ENCODE results near the gene CCDC174.

The CCDC174 gene

GRCh38 chr3:14684447-14684846 lies 32.9 kb downstream of the CCDC174 start:
- no peak overlapping the region for H2BK5ac ChIP-seq (ENCODE audit: low read depth, low read length, poor library complexity)
- peaks cover 4% of the 10 kb centered on the region for H3K9me3 ChIP-seq (ENCODE audit: insufficient read depth, low read depth, low read length)
- no peak overlapping the region for H3K27ac ChIP-seq (ENCODE audit: low read depth, low read length)
- no peak overlapping the region for H3K9ac ChIP-seq (ENCODE audit: low read length)
- no peaks in the 10 kb centered on the region for H3K79me1 ChIP-seq (ENCODE audit: low read length)
- H3K27me3 ChIP-seq (ENCODE audit: insufficient read depth, low read length), result no peaks in the 10 kb centered on the region
- H2BK120ac ChIP-seq (ENCODE audit: insufficient read depth, low read length, poor library complexity), result no peak overlapping the region
- H3K14ac ChIP-seq (ENCODE audit: low read length), result no peak overlapping the region
- H2BK12ac ChIP-seq (ENCODE audit: low read length), result no peak overlapping the region
- H3K79me2 ChIP-seq (ENCODE audit: control insufficient read depth, insufficient read depth, low read length, poor library complexity), result no peaks in the 10 kb centered on the region
- H3K4ac ChIP-seq (ENCODE audit: low read depth, low read length), result no peak overlapping the region
- H3K4me2 ChIP-seq (ENCODE audit: low read length), result no peak overlapping the region
- peaks cover 0 to 2% of the 10 kb centered on the region in 2 experiments for H3K4me1 ChIP-seq (ENCODE audit: control insufficient read depth in 1 of 2, insufficient read depth in 2 of 2, low read length in 2 of 2)
- no CpG with 5 or more reads among the region's 4 CpGs for WGBS (ENCODE audit: extremely low coverage, insufficient coverage, insufficient read length)
- H4K8ac ChIP-seq (ENCODE audit: low read depth, low read length), result no peak overlapping the region
- H3K36me3 ChIP-seq (ENCODE audit: control insufficient read depth in 1 of 2, insufficient read depth in 2 of 2, low read length in 2 of 2), result no peaks in the 10 kb centered on the region
- no peak overlapping the region for H3K23ac ChIP-seq (ENCODE audit: low read length)
- no peak overlapping the region for H2AFZ ChIP-seq (ENCODE audit: insufficient read depth, low read length, poor library complexity)
- H2AK5ac ChIP-seq (ENCODE audit: low read length), result no peak overlapping the region
- H3K18ac ChIP-seq (ENCODE audit: low read length), result no peak overlapping the region
- H4K12ac ChIP-seq (ENCODE audit: low read depth, low read length), result no peak overlapping the region
- no peak overlapping the region for H4K91ac ChIP-seq (ENCODE audit: low read depth, low read length)
- H3K4me3 ChIP-seq (ENCODE audit: low read depth, low read length), result no peak overlapping the region
- peak; percentile 19 to 34 for DNase-seq

- Histone ChIP-seq H3K27ac (ENCODE audit: low read depth, low read length) (no peak overlapping the region), H3K4ac (ENCODE audit: low read depth, low read length) (no peak overlapping the region), H3K4me1 (ENCODE audit: control insufficient read depth in 1 of 2, insufficient read depth in 2 of 2, low read length in 2 of 2) (peaks cover 0 to 2% of the 10 kb centered on the region in 2 experiments), H2AK5ac (ENCODE audit: low read length) (no peak overlapping the region), H3K18ac (ENCODE audit: low read length) (no peak overlapping the region), H3K9ac (ENCODE audit: low read length) (no peak overlapping the region), H3K79me2 (ENCODE audit: control insufficient read depth, insufficient read depth, low read length, poor library complexity) (no peaks in the 10 kb centered on the region), H3K79me1 (ENCODE audit: low read length) (no peaks in the 10 kb centered on the region), H4K91ac (ENCODE audit: low read depth, low read length) (no peak overlapping the region), H3K23ac (ENCODE audit: low read length) (no peak overlapping the region), H3K9me3 (ENCODE audit: insufficient read depth, low read depth, low read length) (peaks cover 6% of the 10 kb centered on the region), H4K12ac (ENCODE audit: low read depth, low read length) (no peak overlapping the region), H2BK12ac (ENCODE audit: low read length) (no peak overlapping the region), H3K27me3 (ENCODE audit: insufficient read depth, low read length) (no peaks in the 10 kb centered on the region), H2BK120ac (ENCODE audit: insufficient read depth, low read length, poor library complexity) (no peak overlapping the region), H2BK5ac (ENCODE audit: low read depth, low read length, poor library complexity) (no peak overlapping the region), H3K36me3 (ENCODE audit: control insufficient read depth in 1 of 2, insufficient read depth in 2 of 2, low read length in 2 of 2) (no peaks in the 10 kb centered on the region), H3K4me2 (ENCODE audit: low read length) (no peak overlapping the region), H3K4me3 (ENCODE audit: low read depth, low read length) (no peak overlapping the region), H3K14ac (ENCODE audit: low read length) (no peak overlapping the region), H4K8ac (ENCODE audit: low read depth, low read length) (no peak overlapping the region), H2AFZ (ENCODE audit: insufficient read depth, low read length, poor library complexity) (no peak overlapping the region)
- WGBS (ENCODE audit: extremely low coverage, insufficient coverage, insufficient read length), result no CpG with 5 or more reads among the region's 4 CpGs
- DNase-seq, result no peak
Measured at GRCh38 chr3:14685179-14685578, 33.6 kb downstream of the CCDC174 start.

GRCh38 chr3:14687360-14687759 lies 35.8 kb downstream of the CCDC174 start:
- Histone ChIP-seq H3K18ac (ENCODE audit: low read length) (no peak overlapping the region), H3K27ac (ENCODE audit: low read depth, low read length) (no peak overlapping the region), H3K4me2 (ENCODE audit: low read length) (no peak overlapping the region), H3K27me3 (ENCODE audit: insufficient read depth, low read length) (no peaks in the 10 kb centered on the region), H3K4ac (ENCODE audit: low read depth, low read length) (no peak overlapping the region), H2BK5ac (ENCODE audit: low read depth, low read length, poor library complexity) (no peak overlapping the region), H3K36me3 (ENCODE audit: control insufficient read depth in 1 of 2, insufficient read depth in 2 of 2, low read length in 2 of 2) (no peaks in the 10 kb centered on the region), H4K8ac (ENCODE audit: low read depth, low read length) (no peak overlapping the region), H3K79me2 (ENCODE audit: control insufficient read depth, insufficient read depth, low read length, poor library complexity) (no peaks in the 10 kb centered on the region), H3K14ac (ENCODE audit: low read length) (no peak overlapping the region), H3K9ac (ENCODE audit: low read length) (no peak overlapping the region), H4K91ac (ENCODE audit: low read depth, low read length) (no peak overlapping the region), H2BK120ac (ENCODE audit: insufficient read depth, low read length, poor library complexity) (no peak overlapping the region), H3K79me1 (ENCODE audit: low read length) (no peaks in the 10 kb centered on the region), H3K4me1 (ENCODE audit: control insufficient read depth in 1 of 2, insufficient read depth in 2 of 2, low read length in 2 of 2) (no peaks in the 10 kb centered on the region), H2BK12ac (ENCODE audit: low read length) (no peak overlapping the region), H3K9me3 (ENCODE audit: insufficient read depth, low read depth, low read length) (peaks cover 2% of the 10 kb centered on the region), H3K4me3 (ENCODE audit: low read depth, low read length) (no peak overlapping the region), H2AFZ (ENCODE audit: insufficient read depth, low read length, poor library complexity) (no peak overlapping the region), H4K12ac (ENCODE audit: low read depth, low read length) (no peak overlapping the region), H3K23ac (ENCODE audit: low read length) (no peak overlapping the region), H2AK5ac (ENCODE audit: low read length) (no peak overlapping the region)
- no peak for DNase-seq
- no CpG with 5 or more reads among the region's 3 CpGs for WGBS (ENCODE audit: extremely low coverage, insufficient coverage, insufficient read length)

DNA sequence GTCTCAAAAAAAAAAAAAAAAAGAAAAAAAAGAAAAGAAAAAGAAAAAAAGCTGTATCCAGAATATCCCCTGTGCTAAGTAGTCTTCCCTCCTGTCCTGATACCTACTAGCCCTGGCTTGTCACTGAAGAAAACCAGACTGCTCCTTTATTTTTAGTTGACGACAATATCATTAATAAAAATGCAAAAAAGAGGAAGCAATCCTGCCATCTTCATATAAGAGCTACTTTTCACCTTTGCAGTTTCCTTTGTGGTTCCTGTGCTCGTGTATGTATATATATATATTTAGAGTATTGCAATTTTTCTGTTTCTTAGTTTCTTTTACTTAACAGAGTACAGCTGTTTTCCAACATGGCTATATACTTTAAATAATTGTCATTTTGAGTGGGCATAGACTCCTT lies 37.0 kb downstream of the CCDC174 start:
- no CpG with 5 or more reads among the region's 2 CpGs for WGBS (ENCODE audit: extremely low coverage, insufficient coverage, insufficient read length)
- no peak for DNase-seq
- H4K91ac ChIP-seq (ENCODE audit: low read depth, low read length), result no peak overlapping the region

More for the DNA sequence above, 37.0 kb downstream of the CCDC174 start:
- no peaks in the 10 kb centered on the region for H3K36me3 ChIP-seq (ENCODE audit: control insufficient read depth in 1 of 2, insufficient read depth in 2 of 2, low read length in 2 of 2)
- H3K4me1 ChIP-seq (ENCODE audit: control insufficient read depth in 1 of 2, insufficient read depth in 2 of 2, low read length in 2 of 2), result no peaks in the 10 kb centered on the region
- H3K23ac ChIP-seq (ENCODE audit: low read length), result no peak overlapping the region
- H3K4me3 ChIP-seq (ENCODE audit: low read depth, low read length), result no peak overlapping the region
- peaks cover 2% of the 10 kb centered on the region for H3K9me3 ChIP-seq (ENCODE audit: insufficient read depth, low read depth, low read length)
- H4K8ac ChIP-seq (ENCODE audit: low read depth, low read length), result no peak overlapping the region
- no peak overlapping the region for H3K14ac ChIP-seq (ENCODE audit: low read length)
- H3K9ac ChIP-seq (ENCODE audit: low read length), result no peak overlapping the region
- H3K4me2 ChIP-seq (ENCODE audit: low read length), result no peak overlapping the region
- H3K27me3 ChIP-seq (ENCODE audit: insufficient read depth, low read length), result no peaks in the 10 kb centered on the region
- no peaks in the 10 kb centered on the region for H3K79me2 ChIP-seq (ENCODE audit: control insufficient read depth, insufficient read depth, low read length, poor library complexity)
- H3K18ac ChIP-seq (ENCODE audit: low read length), result no peak overlapping the region
- no peaks in the 10 kb centered on the region for H3K79me1 ChIP-seq (ENCODE audit: low read length)
- no peak overlapping the region for H2BK5ac ChIP-seq (ENCODE audit: low read depth, low read length, poor library complexity)
- no peak overlapping the region for H2BK12ac ChIP-seq (ENCODE audit: low read length)
- H4K12ac ChIP-seq (ENCODE audit: low read depth, low read length), result no peak overlapping the region
- H3K27ac ChIP-seq (ENCODE audit: low read depth, low read length), result no peak overlapping the region
- no peak overlapping the region for H2AFZ ChIP-seq (ENCODE audit: insufficient read depth, low read length, poor library complexity)
- no peak overlapping the region for H2BK120ac ChIP-seq (ENCODE audit: insufficient read depth, low read length, poor library complexity)
- H2AK5ac ChIP-seq (ENCODE audit: low read length), result no peak overlapping the region
- H3K4ac ChIP-seq (ENCODE audit: low read depth, low read length), result no peak overlapping the region
